Activated CD8-positive, alpha-beta T cell treated with anti-CD3 and anti-CD28 coated beads for 36 hours (primary cell): ENCODE measurements around the gene PLA2R1. TPM values are rescaled to one million over a fixed set of nuclear protein-coding genes. Genes with fewer than 3 reads are reported as not detected.

ENCODE experiments used
- ATAC-seq: fragments of 200-7000 bp; cut with Tn5 transposase; one replicate; pipeline ENCODE4 v1.10.0; 2021; ENCODE audit warnings: mild to moderate bottlenecking, moderate library complexity
- CTCF ChIA-PET: fragments of 350-600 bp; sonication (Branson Sonifier 250); formaldehyde crosslinking; loops from one replicate; lab custom pipeline; 2021; ENCODE audit warnings: antibody characterized with exemption; lab: Charles Lee
- POLR2A ChIA-PET: fragments of 350-600 bp; sonication (Branson Sonifier 250); formaldehyde crosslinking; loops from one replicate; lab custom pipeline; 2021; ENCODE audit warnings: antibody characterized with exemption; lab: Charles Lee
- DNase-seq: peaks from one replicate; pipeline ENCODE4 v3.0.0-alpha.2; 2020
- H3K27ac Mint-ChIP-seq: one replicate; pipeline ENCODE4 v1.8.0; 2021; ENCODE audit warnings: mild to moderate bottlenecking, mixed read lengths
- H3K27me3 Mint-ChIP-seq: one replicate; pipeline ENCODE4 v1.8.0; 2021; ENCODE audit warnings: mixed read lengths
- H3K36me3 Mint-ChIP-seq: one replicate; pipeline ENCODE4 v1.8.0; 2021; ENCODE audit warnings: low read depth, mixed read lengths
- H3K4me1 Mint-ChIP-seq: one replicate; pipeline ENCODE4 v1.8.0; 2021; ENCODE audit warnings: low read depth, mixed read lengths
- H3K4me3 Mint-ChIP-seq: one replicate; pipeline ENCODE4 v1.8.0; 2021; ENCODE audit warnings: mild to moderate bottlenecking, moderate library complexity, mixed read lengths
- H3K9me3 Mint-ChIP-seq: one replicate; pipeline ENCODE4 v1.8.0; 2021; ENCODE audit warnings: mixed read lengths
- CTCF ChIP-seq: fragments of 200-600 bp; IDR thresholded peaks from one replicate; pipeline ENCODE4 v1.8.0; 2022; ENCODE audit warnings: antibody characterized with exemption, mild to moderate bottlenecking
- intact Hi-C: fragments of 100-400 bp; cut with micrococcal nuclease; formaldehyde crosslinking; loops from one replicate; pipeline ENCODE4 v1.10.0; 2022
- total RNA-seq, 2 experiments: library from RNA; stranded (reverse); gene quantifications; one replicate each; pipeline ENCODE4 v1.2.3, GENCODE V29; 2021

Gene PLA2R1
- total RNA-seq, 2 experiments from 2014 or later, result not detected

- peaks cover 8% of the 10 kb centered on the region for H3K27me3 Mint-ChIP-seq
- TF ChIP-seq CTCF, result no peak
- no peaks in the 10 kb centered on the region for H3K9me3 Mint-ChIP-seq
- ATAC-seq, result no peak
- no peaks in the 10 kb centered on the region for H3K36me3 Mint-ChIP-seq
- CTCF ChIA-PET, result no interaction called here
- no peak for DNase-seq
- no peaks in the 10 kb centered on the region for H3K4me1 Mint-ChIP-seq
- H3K4me3 Mint-ChIP-seq, result no peak overlapping the region
- H3K27ac Mint-ChIP-seq, result no peak overlapping the region
- intact Hi-C loops, result no loop called here
- POLR2A ChIA-PET, result no interaction called here
Observed at GRCh38 chr2:160045703-160046210, 16.7 kb downstream of the PLA2R1 start.

GRCh38 chr2:160044728-160045127 is 17.7 kb downstream of the PLA2R1 start:
- TF ChIP-seq CTCF, result no peak
- intact Hi-C loops, result no loop called here
- Mint-ChIP-seq H3K27me3 (peaks cover 8% of the 10 kb centered on the region), H3K9me3 (no peaks in the 10 kb centered on the region), H3K27ac (no peak overlapping the region), H3K36me3 (no peaks in the 10 kb centered on the region), H3K4me3 (no peak overlapping the region), H3K4me1 (no peaks in the 10 kb centered on the region)
- DNase-seq (no peak), ATAC-seq (no peak)
- CTCF ChIA-PET, result no interaction called here
- POLR2A ChIA-PET, result no interaction called here

GRCh38 chr2:160043265-160043664 is 19.1 kb downstream of the PLA2R1 start:
- CTCF ChIA-PET, result interaction anchor here (0.7 kb wide), 1 partner anchor 180 kb away, joined by 3 read pairs; no protein-coding TSS in a partner anchor
- H3K27ac Mint-ChIP-seq, result no peak overlapping the region
- no peaks in the 10 kb centered on the region for H3K9me3 Mint-ChIP-seq
- peaks cover 8% of the 10 kb centered on the region for H3K27me3 Mint-ChIP-seq
- POLR2A ChIA-PET, result no interaction called here
- intact Hi-C loops, result no loop called here
- DNase-seq (no peak), ATAC-seq (no peak)
- no peaks in the 10 kb centered on the region for H3K4me1 Mint-ChIP-seq
- H3K36me3 Mint-ChIP-seq, result no peaks in the 10 kb centered on the region
- H3K4me3 Mint-ChIP-seq, result no peak overlapping the region
- TF ChIP-seq CTCF, result no peak

- ChIA-PET CTCF (interaction anchor here (1.3 kb wide), 1 partner anchor 67 kb away, joined by 3 read pairs; no protein-coding TSS in a partner anchor), POLR2A (no interaction called here)
- peaks cover 8% of the 10 kb centered on the region for H3K27me3 Mint-ChIP-seq
- no peak for TF ChIP-seq CTCF
- no peaks in the 10 kb centered on the region for H3K4me1 Mint-ChIP-seq
- ATAC-seq (peak; percentile 91), DNase-seq (peak; percentile 65)
- no peaks in the 10 kb centered on the region for H3K9me3 Mint-ChIP-seq
- intact Hi-C loops, result no loop called here
- no peak overlapping the region for H3K27ac Mint-ChIP-seq
- no peaks in the 10 kb centered on the region for H3K36me3 Mint-ChIP-seq
- H3K4me3 Mint-ChIP-seq, result no peak overlapping the region
Observed at GRCh38 chr2:160042054-160042453, 20.4 kb downstream of the PLA2R1 start.

- intact Hi-C loops, result no loop called here
- H3K27ac Mint-ChIP-seq, result no peak overlapping the region
- no peaks in the 10 kb centered on the region for H3K4me1 Mint-ChIP-seq
- H3K9me3 Mint-ChIP-seq, result no peaks in the 10 kb centered on the region
- ChIA-PET CTCF (interaction anchor here (1.1 to 1.3 kb wide), 2 partner anchors 18 to 68 kb away, joined by 3 to 5 read pairs; no protein-coding TSS in a partner anchor), POLR2A (interaction anchor here (0.7 kb wide), 1 partner anchor 543 kb away, joined by 3 read pairs; no protein-coding TSS in a partner anchor)
- ATAC-seq, result no peak
- DNase-seq, result no peak
- TF ChIP-seq CTCF, result no peak
- H3K4me3 Mint-ChIP-seq, result no peak overlapping the region
- H3K27me3 Mint-ChIP-seq, result peaks cover 8% of the 10 kb centered on the region
- H3K36me3 Mint-ChIP-seq, result no peaks in the 10 kb centered on the region
Observed at GRCh38 chr2:160041091-160041490, 21.3 kb downstream of the PLA2R1 start.
